ENCODE measurements around the gene PIK3IP1.

The PIK3IP1 gene

GRCh38 chr22:31278151-31278621, 14.1 kb downstream of the PIK3IP1 start:
- no peak for DNase-seq

DNA sequence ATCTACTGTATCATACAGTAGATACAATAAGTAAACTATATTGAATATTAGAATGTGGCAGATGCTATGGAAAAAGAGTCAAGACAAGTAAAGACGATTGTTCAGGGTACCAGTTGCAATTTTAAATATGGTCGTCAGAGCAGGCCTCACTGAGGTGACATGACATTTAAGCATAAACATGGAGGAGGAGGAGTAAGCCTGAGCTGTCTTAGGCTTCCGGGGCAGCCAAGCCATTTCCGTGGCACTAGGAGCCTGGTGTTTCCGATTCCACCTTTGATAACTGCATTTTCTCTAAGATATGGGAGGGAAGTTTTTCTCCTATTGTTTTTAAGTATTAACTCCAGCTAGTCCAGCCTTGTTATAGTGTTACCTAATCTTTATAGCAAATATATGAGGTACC, 14.5 kb downstream of the PIK3IP1 start:
- no peak for DNase-seq

- DNase-seq, result no peak
These were observed 15.7 kb downstream of the PIK3IP1 start for GRCh38 chr22:31276426-31277167.

DNA sequence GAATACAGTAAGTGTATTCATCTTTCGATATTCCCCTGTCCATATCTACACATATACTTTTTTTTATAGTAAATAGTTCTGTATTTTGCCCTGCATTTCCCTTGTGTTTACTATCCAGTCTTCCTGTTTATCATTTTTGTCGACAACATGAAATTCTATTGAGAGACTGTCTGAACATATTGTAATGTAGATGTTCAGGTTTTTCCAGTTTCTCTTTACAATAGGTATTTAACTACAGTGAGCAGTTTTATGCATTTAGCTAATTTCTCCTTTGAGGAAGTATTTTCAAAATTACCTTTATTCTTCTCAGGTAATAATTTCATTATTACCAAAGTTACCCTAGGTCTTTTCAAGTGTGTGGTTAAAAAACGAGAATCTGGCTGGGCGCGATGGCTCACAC, 16.7 kb downstream of the PIK3IP1 start:
- no peak for DNase-seq

DNA sequence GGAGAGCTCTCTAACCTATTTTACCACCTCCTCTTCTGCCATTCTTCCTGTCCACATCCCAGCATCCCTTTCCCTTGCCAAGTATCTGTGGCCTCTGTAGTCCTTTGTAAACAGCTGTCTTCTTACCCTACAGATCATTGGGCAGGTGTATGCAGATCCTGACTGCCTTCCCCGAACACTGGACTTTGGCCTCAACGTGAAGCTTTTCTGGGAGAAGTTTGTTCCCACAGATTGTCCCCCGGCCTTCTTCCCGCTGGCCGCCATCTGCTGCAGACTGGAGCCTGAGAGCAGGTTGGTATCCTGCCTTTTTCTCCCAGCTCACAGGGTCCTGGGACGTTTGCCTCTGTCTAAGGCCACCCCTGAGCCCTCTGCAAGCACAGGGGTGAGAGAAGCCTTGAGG, 17.3 kb downstream of the PIK3IP1 start:
- no peak for DNase-seq

DNA sequence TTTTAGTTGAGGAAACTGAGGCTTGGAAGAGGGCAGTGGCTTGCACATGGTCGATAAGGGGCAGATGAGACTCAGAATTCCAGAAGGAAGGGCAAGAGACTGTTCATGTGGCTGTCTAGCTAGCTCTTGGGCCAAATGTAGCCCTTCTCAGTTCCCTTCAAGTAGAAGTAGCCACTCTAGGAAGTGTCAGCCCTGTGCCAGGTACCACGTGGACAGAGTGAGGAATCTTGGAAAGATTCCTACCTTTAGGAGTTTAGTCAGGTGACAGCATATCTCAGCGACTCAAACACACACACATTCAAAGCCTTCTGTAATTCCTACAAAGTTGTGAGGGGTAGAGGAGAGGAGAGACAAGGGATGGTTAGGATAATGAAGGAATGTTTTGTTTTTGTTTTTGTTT, 18.3 kb downstream of the PIK3IP1 start:
- DNase-seq, result no peak

DNA sequence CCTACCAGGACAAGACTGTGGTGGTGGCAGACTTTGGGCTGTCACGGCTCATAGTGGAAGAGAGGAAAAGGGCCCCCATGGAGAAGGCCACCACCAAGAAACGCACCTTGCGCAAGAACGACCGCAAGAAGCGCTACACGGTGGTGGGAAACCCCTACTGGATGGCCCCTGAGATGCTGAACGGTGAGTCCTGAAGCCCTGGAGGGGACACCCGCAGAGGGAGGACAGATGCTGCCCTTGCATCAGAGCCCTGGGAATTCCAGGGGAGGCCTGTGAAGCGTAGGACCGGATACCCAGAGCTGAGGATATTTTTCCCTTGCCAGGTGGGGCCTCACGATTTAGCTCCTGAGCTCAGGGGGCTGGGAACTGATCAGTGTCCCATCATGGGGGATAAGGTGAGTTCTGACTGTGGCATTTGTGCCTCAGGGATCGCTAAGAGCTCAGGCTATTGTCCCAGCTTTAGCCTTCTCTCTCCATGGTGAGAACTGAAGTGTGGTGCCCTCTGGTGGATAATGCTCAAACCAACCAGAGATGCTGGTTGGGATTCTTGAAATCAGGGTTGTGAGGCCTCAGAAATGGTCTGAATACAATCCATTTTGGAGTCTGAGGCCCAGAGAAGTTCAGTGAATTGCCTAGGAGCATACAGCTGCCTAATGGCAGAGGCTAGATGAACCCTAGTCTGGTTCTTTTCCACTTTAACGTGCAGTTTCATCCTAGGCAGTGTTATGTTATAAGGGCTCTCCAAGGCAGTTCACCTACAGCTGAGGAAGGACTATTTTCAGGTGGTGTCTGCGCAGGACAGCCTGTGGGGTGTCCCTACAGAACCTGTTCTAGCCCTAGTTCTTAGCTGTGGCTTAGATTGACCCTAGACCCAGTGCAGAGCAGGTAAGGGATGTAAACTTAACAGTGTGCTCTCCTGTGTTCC, 19.5 kb downstream of the PIK3IP1 start:
- DNase-seq, result peak; percentile 53

DNA sequence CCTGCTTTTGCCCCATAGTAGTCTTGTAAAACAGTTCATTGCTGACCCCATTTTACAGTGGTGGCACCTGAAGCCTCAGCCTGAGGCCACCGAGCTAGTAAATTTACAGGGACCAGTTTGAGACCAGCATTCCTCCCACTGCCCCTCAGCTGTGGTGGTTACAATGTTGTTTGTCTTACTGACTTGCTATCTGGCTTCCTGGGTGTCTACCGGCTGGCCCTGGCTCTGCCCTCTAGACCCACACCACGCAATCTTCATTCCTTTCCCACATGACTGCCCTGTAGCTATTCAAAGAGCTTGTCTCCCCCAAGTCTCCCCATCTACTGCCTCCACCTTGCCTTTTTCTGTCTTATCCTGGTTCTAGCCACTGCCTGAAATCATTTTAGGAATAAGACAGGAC, 20.8 kb downstream of the PIK3IP1 start:
- DNase-seq, result no peak

DNA sequence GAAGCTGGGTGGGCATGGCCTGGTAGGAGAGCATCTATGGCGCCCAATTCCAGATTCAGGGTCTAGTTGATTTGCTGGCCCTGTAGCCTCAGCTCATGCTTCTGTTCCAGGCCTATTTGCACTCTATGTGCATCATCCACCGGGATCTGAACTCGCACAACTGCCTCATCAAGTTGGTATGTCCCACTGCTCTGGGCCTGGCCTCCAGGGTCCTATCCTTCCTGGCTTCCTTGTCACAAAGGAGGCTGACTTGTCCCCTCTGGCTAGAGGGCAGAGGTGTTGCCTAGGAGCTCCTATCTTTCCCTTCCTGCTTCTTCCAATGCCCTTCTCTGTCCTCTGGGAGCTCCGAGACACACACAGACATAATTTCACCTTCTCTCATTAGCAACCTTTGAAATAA, 21.3 kb downstream of the PIK3IP1 start:
- DNase-seq, result no peak

GRCh38 chr22:31269892-31270579, 22.3 kb downstream of the PIK3IP1 start:
- no peak for DNase-seq

DNA sequence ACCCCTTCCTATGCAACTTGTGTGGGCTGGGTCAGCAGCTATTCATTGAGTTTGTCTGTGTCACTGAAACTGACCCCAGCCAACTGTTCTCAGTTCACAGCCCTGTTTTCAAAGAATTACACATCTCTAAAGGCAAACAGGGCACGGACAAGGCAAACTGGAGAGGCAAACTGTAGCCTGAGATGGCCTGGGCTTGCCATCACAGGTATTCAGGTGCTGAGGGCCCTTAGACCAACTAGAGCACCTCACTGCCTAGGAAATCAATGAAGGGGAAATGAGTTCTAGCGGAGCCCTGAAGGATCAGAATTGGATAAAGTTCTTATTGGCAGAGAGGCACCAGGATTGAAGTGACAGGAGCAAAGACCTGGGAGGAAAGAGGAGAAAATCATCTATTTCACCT, 24.0 kb downstream of the PIK3IP1 start:
- DNase-seq, result no peak

DNA sequence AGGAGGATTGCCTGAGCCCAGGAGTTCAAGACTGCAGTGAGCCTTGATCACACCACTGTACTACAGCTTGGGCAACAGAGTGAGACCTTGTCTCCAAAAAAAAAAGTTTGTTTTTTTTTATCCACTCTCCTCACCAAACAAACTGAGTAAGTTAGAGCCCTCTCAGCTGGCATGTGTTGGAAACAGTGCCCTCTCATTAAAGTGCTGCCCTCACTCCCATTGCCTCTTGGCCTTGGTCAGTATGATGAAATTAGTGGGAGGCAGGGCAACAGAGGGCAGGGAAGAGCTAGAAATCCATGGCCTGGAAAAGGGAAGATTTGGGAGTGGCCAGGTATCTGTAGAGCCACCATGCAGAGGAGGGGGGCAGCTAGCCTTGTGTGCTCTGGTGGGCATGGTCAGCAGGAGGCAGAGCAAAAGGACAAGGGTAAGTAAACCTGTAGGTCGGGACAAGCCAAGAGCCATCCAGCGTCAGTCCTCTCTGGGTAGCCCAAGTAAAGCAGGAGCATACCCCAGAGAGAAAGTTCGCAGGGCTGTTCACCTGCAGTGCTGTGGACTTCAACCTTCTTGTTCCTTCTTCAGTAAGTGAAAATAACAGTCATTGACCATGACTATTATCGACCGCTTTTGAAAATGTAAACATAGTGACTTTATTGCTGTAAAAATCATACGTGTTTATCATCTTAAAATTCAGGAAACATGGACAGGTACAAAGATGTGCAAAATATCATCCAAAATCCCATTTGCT, 28.2 kb downstream of the PIK3IP1 start:
- no peak for DNase-seq

GRCh38 chr22:31262312-31263133, 29.8 kb downstream of the PIK3IP1 start:
- no peak for DNase-seq

DNA sequence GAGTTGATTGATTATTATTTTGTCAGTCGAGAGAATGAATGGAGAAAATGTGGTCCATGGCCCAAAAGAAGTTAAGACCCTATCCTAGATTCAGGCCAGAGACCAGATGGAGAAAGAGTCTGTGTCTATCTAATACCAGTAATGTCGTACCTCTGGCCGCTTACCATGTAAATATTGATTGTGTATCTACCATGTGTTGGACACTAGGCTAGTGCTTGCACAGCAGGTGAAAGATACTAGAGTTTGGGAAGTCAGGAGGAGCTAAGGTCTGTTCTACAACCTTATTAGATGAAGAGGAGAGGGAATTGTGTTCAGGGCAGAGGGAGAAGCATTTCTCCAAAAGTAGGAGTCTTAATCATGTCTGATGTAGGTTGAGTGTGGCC, 31.8 kb downstream of the PIK3IP1 start:
- no peak for DNase-seq

GRCh38 chr22:31259798-31260473, 32.4 kb downstream of the PIK3IP1 start:
- DNase-seq, result no peak

GRCh38 chr22:31253949-31254348, 38.3 kb downstream of the PIK3IP1 start:
- no peak for DNase-seq

- no peak for DNase-seq
These were observed 41.3 kb downstream of the PIK3IP1 start for GRCh38 chr22:31250740-31251600.

GRCh38 chr22:31248965-31249958, 43.0 kb downstream of the PIK3IP1 start:
- DNase-seq, result no peak
